Measurements from ENCODE around the gene IFI30.

The IFI30 gene

DNA sequence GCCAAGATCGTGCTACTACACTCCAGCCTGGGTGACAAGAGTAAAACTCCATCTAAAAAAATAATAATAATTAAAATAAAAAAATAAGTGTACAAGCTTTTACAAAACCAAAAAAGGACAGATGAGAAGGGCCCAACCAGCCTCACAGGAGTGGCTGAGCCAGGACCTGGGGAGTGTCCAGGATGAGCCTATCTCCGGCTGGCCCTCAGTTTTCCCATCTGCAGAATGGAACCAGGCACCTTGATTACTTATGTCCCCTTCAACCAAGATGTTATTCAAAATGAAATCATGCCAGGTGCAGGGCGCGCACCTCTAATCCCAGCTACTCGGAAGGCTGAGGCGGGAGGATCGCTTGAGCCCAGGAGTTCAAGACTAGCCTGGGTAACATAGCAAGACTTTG lies 9.5 kb upstream of the IFI30 start:
- Mint-ChIP-seq H3K36me3 (ENCODE audit: low read depth) (peaks cover 45% of the 10 kb centered on the region), H3K9me3 (no peaks in the 10 kb centered on the region), H3K4me3 (no peak overlapping the region), H3K27me3 (ENCODE audit: low read depth, poor library complexity) (no peaks in the 10 kb centered on the region), H3K27ac (no peak overlapping the region), H3K4me1 (peaks cover 11% of the 10 kb centered on the region)
- no peak for DNase-seq
- TF ChIP-seq, protein P1, sequence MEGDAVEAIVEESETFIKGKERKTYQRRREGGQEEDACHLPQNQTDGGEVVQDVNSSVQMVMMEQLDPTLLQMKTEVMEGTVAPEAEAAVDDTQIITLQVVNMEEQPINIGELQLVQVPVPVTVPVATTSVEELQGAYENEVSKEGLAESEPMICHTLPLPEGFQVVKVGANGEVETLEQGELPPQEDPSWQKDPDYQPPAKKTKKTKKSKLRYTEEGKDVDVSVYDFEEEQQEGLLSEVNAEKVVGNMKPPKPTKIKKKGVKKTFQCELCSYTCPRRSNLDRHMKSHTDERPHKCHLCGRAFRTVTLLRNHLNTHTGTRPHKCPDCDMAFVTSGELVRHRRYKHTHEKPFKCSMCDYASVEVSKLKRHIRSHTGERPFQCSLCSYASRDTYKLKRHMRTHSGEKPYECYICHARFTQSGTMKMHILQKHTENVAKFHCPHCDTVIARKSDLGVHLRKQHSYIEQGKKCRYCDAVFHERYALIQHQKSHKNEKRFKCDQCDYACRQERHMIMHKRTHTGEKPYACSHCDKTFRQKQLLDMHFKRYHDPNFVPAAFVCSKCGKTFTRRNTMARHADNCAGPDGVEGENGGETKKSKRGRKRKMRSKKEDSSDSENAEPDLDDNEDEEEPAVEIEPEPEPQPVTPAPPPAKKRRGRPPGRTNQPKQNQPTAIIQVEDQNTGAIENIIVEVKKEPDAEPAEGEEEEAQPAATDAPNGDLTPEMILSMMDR (IDR thresholded peaks at IDR 0.05), result no peak

DNA sequence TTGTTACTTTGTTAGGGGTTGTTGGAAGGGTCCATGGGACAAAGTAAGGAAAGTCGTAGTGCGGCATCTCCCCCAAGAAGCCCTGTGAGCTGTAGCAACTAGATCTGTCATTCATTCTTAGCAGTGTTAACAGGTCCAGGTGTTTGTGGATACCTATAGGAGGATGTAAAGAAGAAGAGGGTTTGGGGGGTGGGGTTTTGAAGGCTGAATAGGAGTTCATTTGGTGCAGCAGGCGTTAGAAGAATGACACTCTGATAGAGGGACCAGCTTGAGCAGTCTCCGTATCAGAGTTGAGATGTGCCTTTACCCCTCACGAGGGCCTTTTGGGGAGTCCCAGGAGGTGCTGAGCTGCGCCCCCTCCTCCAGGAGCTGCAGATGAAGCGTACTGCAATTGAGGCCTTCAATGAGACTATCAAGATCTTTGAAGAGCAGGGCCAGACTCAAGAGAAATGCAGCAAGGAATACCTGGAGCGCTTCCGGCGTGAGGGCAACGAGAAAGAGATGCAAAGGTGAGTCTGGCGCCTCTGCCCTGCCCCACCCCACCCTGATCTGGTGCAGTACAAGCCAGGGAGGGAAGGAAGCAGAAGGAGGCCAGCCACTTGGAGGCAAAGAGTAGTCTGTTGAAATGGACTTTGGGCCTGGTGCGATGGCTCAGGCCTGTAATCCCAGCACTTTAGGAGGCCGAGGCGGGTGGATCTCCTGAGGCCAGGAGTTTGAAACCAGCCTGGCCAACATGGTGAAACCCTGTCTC lies 7.6 kb upstream of the IFI30 start:
- no peak overlapping the region for H3K27ac Mint-ChIP-seq
- no peak overlapping the region for H3K4me3 Mint-ChIP-seq
- peaks cover 54% of the 10 kb centered on the region for H3K36me3 Mint-ChIP-seq (ENCODE audit: low read depth)
- H3K27me3 Mint-ChIP-seq (ENCODE audit: low read depth, poor library complexity), result peaks cover 3% of the 10 kb centered on the region
- no peaks in the 10 kb centered on the region for H3K9me3 Mint-ChIP-seq
- TF ChIP-seq, protein P1 (IDR thresholded peaks at IDR 0.05), result no peak
- H3K4me1 Mint-ChIP-seq, result peaks cover 9% of the 10 kb centered on the region
- DNase-seq, result no peak

DNA sequence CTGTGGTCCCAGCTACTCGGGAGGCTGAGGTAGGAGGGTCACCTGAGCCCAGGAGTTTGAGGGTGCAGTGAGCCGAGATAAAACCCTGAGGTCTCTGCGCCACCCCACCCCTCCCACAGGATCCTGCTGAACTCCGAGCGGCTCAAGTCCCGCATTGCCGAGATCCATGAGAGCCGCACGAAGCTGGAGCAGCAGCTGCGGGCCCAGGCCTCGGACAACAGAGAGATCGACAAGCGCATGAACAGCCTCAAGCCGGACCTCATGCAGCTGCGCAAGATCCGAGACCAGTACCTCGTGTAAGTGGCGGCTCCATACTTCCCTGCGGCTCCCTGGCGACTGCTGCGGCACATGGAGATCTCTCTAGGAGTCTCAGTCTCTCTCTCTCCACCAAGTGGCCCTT lies 6.6 kb upstream of the IFI30 start:
- peaks cover 3% of the 10 kb centered on the region for H3K27me3 Mint-ChIP-seq (ENCODE audit: low read depth, poor library complexity)
- no peaks in the 10 kb centered on the region for H3K9me3 Mint-ChIP-seq
- H3K4me1 Mint-ChIP-seq, result peaks cover 5% of the 10 kb centered on the region
- no peak overlapping the region for H3K4me3 Mint-ChIP-seq
- H3K36me3 Mint-ChIP-seq (ENCODE audit: low read depth), result peaks cover 63% of the 10 kb centered on the region
- H3K27ac Mint-ChIP-seq, result no peak overlapping the region
- TF ChIP-seq, protein P1 (IDR thresholded peaks at IDR 0.05), result no peak
- DNase-seq, result no peak

DNA sequence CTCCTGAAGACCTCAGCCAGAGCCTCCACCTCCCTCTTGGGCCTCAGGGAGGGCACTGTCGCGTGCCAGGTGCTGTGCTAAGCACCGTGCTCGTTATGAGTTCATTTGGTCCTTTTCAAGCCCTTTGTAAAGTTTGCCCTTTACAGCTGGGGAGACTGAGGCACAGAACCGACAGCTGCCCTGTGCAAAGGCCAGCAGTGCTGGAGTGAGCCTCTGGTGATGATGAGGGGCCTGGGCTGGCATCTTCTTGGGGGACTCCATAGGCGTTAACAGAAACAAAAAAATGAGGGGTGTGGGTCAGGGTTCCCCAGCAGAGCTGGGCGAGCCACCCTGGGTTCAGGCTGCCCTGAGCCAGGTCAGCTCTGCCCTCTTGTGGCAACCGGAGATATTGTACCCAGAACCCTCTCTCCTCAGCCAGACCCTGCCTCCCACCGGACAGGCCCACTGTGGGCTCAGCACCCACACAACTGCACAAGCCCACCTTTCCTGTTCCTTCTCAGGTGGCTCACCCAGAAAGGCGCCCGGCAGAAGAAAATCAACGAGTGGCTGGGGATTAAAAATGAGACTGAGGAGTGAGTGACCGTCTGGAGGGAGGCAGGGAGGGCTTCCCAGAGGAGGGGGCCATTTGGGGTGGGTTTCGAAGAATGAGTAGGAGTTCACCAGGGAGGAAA lies 5.5 kb upstream of the IFI30 start:
- no peak overlapping the region for H3K27ac Mint-ChIP-seq
- TF ChIP-seq, protein P1 (IDR thresholded peaks at IDR 0.05), result peak; percentile 67
- DNase-seq, result peak; percentile 68
- H3K4me3 Mint-ChIP-seq, result no peak overlapping the region
- H3K27me3 Mint-ChIP-seq (ENCODE audit: low read depth, poor library complexity), result peaks cover 7% of the 10 kb centered on the region
- H3K9me3 Mint-ChIP-seq, result no peaks in the 10 kb centered on the region
- H3K4me1 Mint-ChIP-seq, result peaks cover 5% of the 10 kb centered on the region
- peaks cover 61% of the 10 kb centered on the region for H3K36me3 Mint-ChIP-seq (ENCODE audit: low read depth)

DNA sequence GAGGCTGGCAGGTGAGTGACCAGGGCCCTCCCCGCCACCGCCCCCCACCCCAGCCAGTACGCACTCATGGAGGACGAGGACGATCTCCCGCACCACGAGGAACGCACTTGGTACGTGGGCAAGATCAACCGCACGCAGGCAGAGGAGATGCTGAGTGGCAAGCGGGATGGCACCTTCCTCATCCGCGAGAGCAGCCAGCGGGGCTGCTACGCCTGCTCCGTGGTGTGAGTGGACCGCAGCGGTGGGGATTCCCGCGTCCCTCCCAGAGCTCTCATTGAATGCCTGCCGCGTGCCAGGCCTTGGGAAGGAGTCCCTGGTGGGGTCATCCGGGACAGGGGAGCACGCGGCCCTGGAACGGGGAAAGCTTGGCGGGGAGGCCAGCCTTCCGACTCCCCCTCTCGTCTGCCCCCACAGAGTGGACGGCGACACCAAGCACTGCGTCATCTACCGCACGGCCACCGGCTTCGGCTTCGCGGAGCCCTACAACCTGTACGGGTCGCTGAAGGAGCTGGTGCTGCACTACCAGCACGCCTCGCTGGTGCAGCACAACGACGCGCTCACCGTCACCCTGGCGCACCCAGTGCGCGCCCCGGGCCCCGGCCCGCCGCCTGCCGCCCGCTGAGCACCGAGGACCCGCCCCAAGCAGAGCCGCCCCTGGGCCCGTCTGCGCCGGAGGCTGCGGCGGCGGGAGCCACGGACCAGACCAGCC lies 4.8 kb upstream of the IFI30 start:
- no peak for DNase-seq
- no peak overlapping the region for H3K4me3 Mint-ChIP-seq
- no peak overlapping the region for H3K27ac Mint-ChIP-seq
- no peaks in the 10 kb centered on the region for H3K9me3 Mint-ChIP-seq
- peaks cover 53% of the 10 kb centered on the region for H3K36me3 Mint-ChIP-seq (ENCODE audit: low read depth)
- TF ChIP-seq, protein P1 (IDR thresholded peaks at IDR 0.05), result no peak
- peaks cover 10% of the 10 kb centered on the region for H3K4me1 Mint-ChIP-seq
- peaks cover 9% of the 10 kb centered on the region for H3K27me3 Mint-ChIP-seq (ENCODE audit: low read depth, poor library complexity)
